Psoas muscle (tissue), 8 donors: ENCODE data around the gene CCDC88A. TPM values are rescaled to one million over a fixed set of nuclear protein-coding genes. Genes with fewer than 3 reads are reported as not detected.
"Not testable (repeated sequence)": the region's sequence is repeated elsewhere in the genome, so short reads cannot be mapped to it uniquely, and the experiment has no call there.

Source experiments
- ATAC-seq, 4 donors: fragments of 200-7000 bp; cut with Tn5 transposase; one replicate each; pipeline ENCODE4 v1.9.1; 2020; ENCODE audit warnings: moderate library complexity in 3 of 4, mild to moderate bottlenecking in 2 of 4
- DNase-seq, 2 donors: peaks; one replicate each; pipeline ENCODE4 v3.0.0-alpha.2; 2020
- H3K27ac ChIP-seq: fragments of 200-600 bp; one replicate; pipeline ENCODE4 v1.8.0; 2022
- H3K27me3 ChIP-seq, 3 donors: fragments of 200-600 bp in 1 of 3; one replicate each; pipeline versions ENCODE4 v1.6.1 to v1.8.0; 2013 to 2022; ENCODE audit warnings: low read length in 2 of 3, mild to moderate bottlenecking in 2 of 3, moderate library complexity in 1 of 3; ENCODE audit not compliant: insufficient read depth in 3 of 3
- H3K36me3 ChIP-seq, 2 donors: fragments of 200-600 bp in 1 of 2; one replicate each; pipeline versions ENCODE4 v1.6.1 to v1.8.0; 2013 to 2022; ENCODE audit warnings: low read depth in 1 of 2, mild to moderate bottlenecking in 1 of 2, moderate library complexity in 1 of 2; ENCODE audit not compliant: insufficient read depth in 1 of 2
- H3K4me1 ChIP-seq: fragments of 200-600 bp; one replicate; pipeline ENCODE4 v1.8.0; 2022
- H3K4me3 ChIP-seq: fragments of 200-600 bp; one replicate; pipeline ENCODE4 v1.8.0; 2022; ENCODE audit warnings: mild to moderate bottlenecking
- H3K9me3 ChIP-seq: fragments of 200-600 bp; one replicate; pipeline ENCODE4 v1.8.0; 2022
- WGBS, 3 donors: extraction: QIAGEN DNeasy Blood & Tissue Kit; methylation state at CpG; one replicate each; pipeline versions ENCODE4 v1.1.6 to v1.1.7; 2013; 5-methylcytosine and 5-hydroxymethylcytosine counted together
- intact Hi-C, 2 donors: fragments of 100-400 bp; cut with DNase I; formaldehyde crosslinking; loops; one replicate each; pipeline versions ENCODE4 v1.11.0 to v1.14.2; 2022
- polyA plus RNA-seq, 3 donors: library from polyadenylated mRNA; stranded (reverse); fragments of 200-250 nt; gene quantifications; one replicate each; pipeline ENCODE4 v1.2.3, GENCODE V29; 2013
- total RNA-seq, 4 donors: library from RNA; stranded (reverse); fragmentation: NEBNext Ultra II Directional in 2 of 4; extraction: Animal tissue kit (Norgen Biotek cat#: 25700) in 2 of 4; gene quantifications; one replicate each; pipeline versions ENCODE4 v1.2.1 to v1.2.4, GENCODE V29; 2021 to 2023
- TF ChIP-seq, protein P1 (sequence below): fragments of 200-600 bp; IDR thresholded peaks from one replicate; pipeline ENCODE4 v1.8.0; 2022; ENCODE audit warnings: antibody characterized with exemption
- donor health status: healthy with polysubstance abuse.
- donor health status: DM: no; HTN: no; CAD: no; lungs with moderate emphysema.
- donor health status: Bipolar disorder and iron deficiency.
- donor health status: healthy.
- donor health status: DM: yes; HTN: yes; CAD: no.
- donor health status: DM: no; HTN: no; CAD: no.
- donor health status: DM: no; HTN: no; CAD: no.
- donor health status: DM: yes; HTN: yes; CAD: no.

The CCDC88A gene
- total and polyA plus RNA-seq, 7 donors, result 4.7 to 21.4 (median 12.3) TPM

DNA sequence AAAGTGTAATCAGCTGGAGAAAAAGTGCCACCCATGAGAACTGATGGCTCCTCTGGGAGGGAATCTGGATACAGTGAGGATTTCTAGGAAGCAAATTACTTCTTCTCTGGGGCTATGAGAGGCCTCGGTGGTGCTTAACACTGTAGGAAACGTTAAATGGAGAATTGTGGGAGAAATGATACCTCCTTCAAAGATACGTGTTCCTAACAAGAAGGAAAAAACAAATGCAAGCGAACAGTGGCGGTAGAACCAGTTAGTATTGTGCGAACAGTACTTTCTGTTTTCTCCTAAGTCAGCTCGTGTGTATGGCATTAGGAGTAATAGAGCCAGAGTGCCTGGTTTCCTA lies 150.0 kb downstream of the CCDC88A start:
- Histone ChIP-seq H3K4me3 (peak overlapping the region; percentile 89), H3K27me3 (no peaks in the 10 kb centered on the region), H3K27ac (peak overlapping the region; percentile 92), H3K9me3 (no peaks in the 10 kb centered on the region), H3K4me1 (peaks cover 13% of the 10 kb centered on the region), H3K36me3 (peaks cover 2 to 29% of the 10 kb centered on the region in 2 donors)
- ATAC-seq (peak in 2 of 4 donors; percentile 10 to 39), DNase-seq (no peak)
- WGBS, 3 donors, result 37 to 49% (median 41%) methylated on average over 7 of the region's 7 CpGs
- intact Hi-C loops, result loop anchor here (2.0 to 5.0 kb wide), 3 partner anchors 37 to 163 kb away; partner anchors contain the start of genes CLHC1 (in 2 of the 2) and RPS27A (in 2 of the 2)
- TF ChIP-seq, protein P1, sequence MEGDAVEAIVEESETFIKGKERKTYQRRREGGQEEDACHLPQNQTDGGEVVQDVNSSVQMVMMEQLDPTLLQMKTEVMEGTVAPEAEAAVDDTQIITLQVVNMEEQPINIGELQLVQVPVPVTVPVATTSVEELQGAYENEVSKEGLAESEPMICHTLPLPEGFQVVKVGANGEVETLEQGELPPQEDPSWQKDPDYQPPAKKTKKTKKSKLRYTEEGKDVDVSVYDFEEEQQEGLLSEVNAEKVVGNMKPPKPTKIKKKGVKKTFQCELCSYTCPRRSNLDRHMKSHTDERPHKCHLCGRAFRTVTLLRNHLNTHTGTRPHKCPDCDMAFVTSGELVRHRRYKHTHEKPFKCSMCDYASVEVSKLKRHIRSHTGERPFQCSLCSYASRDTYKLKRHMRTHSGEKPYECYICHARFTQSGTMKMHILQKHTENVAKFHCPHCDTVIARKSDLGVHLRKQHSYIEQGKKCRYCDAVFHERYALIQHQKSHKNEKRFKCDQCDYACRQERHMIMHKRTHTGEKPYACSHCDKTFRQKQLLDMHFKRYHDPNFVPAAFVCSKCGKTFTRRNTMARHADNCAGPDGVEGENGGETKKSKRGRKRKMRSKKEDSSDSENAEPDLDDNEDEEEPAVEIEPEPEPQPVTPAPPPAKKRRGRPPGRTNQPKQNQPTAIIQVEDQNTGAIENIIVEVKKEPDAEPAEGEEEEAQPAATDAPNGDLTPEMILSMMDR, result no peak

DNA sequence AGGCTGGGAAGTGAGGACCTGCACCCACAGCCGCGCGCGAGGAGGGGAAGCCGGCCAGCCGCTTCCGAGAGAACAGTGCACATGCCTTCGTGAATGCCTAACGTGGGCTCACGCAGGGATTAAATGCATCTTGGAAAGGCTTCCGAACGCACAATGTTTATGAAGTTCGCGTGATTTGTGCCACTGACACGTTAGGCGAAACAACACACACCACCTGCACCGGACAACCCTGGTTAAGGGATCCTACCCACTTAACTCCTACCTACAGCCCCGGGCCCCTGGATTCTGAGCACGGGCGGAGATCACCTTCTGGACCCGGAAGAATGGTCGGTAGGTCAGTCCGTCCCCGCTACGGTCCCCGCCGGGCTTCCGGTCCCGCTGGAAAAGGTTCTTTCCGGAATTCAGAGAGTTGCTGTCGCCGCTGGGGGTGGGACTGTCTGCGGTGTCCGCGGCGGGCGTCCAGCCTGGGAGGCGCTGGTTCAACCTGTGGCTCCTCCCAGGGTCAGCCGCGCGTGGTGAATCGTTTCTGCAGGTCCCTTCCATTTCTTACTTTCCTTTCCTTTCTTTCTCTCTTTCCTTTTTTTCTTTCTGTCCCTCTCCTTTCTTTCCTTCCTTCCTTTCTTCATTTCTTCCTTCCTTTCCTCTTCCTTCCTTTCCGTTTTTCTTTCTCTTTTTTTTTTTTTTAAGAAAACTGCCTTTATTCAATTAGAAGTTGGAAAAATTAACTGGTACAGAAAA lies 150.6 kb downstream of the CCDC88A start, which contains the start of gene MTIF2:
Gene MTIF2, minus strand, starts transcription at position 325 of the 738 bp plus-strand sequence. CDS start 5,373 bp downstream, outside the sequence.
- Histone ChIP-seq H3K36me3 (peaks cover 2 to 34% of the 10 kb centered on the region in 2 donors), H3K9me3 (no peaks in the 10 kb centered on the region), H3K27me3 (no peaks in the 10 kb centered on the region), H3K4me3 (peak within 1 kb of the TSS; percentile 89), H3K4me1 (peaks cover 13% of the 10 kb centered on the region), H3K27ac (peak within 1 kb of the TSS; percentile 92)
- intact Hi-C loops, result loop anchor here (2.0 to 5.0 kb wide), 3 partner anchors 36 to 163 kb away; partner anchors contain the start of genes CLHC1 (in 2 of the 2) and RPS27A (in 2 of the 2)
- ATAC-seq (peak; percentile 99), DNase-seq (peak; percentile 98)
- 0 to 1% (median 0%) methylated on average over 42 to 43 of the region's 43 CpGs for WGBS, 3 donors
- TF ChIP-seq, protein P1, result peak; percentile 14

DNA sequence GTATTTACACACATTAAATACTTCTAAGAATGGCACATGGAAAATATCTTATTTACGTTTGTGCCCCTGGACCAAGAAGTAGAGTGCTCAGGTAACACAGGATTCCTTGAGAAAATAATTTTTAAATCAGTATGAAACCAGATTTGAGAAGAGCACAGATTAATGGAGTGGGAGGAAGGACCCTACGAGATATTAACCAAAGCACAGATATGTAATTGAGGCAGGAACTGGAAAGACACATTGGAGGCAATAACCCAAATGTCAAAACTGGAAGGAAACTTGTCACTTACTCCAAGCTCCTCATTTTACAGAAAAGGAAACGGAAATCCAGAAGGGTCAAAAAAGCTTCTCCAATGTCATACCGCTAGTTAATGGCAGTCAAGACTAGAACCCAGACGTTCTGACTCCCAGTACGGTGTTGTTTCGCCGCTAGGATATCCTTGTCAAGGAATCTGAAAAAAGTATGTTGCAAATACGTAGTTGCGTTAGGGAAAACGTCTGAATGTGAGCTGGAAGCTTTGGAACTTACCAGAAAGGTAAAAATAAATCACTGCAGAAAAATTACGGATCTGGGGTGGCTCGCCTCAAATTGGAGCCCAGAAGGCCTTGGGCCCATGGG lies 151.3 kb downstream of the CCDC88A start:
- Histone ChIP-seq H3K27me3 (no peaks in the 10 kb centered on the region), H3K9me3 (no peaks in the 10 kb centered on the region), H3K4me1 (peaks cover 13% of the 10 kb centered on the region), H3K4me3 (peak overlapping the region; percentile 89), H3K27ac (peak overlapping the region; percentile 92), H3K36me3 (peaks cover 4 to 41% of the 10 kb centered on the region in 2 donors)
- intact Hi-C loops, result loop anchor here (2.0 to 5.0 kb wide), 3 partner anchors 36 to 164 kb away; partner anchors contain the start of genes CLHC1 (in 2 of the 2) and RPS27A (in 2 of the 2)
- ATAC-seq (peak in 2 of 4 donors; percentile 22 to 41), DNase-seq (no peak)
- TF ChIP-seq, protein P1, result no peak
- 13 to 18% (median 14%) methylated on average over 13 of the region's 13 CpGs for WGBS, 3 donors

DNA sequence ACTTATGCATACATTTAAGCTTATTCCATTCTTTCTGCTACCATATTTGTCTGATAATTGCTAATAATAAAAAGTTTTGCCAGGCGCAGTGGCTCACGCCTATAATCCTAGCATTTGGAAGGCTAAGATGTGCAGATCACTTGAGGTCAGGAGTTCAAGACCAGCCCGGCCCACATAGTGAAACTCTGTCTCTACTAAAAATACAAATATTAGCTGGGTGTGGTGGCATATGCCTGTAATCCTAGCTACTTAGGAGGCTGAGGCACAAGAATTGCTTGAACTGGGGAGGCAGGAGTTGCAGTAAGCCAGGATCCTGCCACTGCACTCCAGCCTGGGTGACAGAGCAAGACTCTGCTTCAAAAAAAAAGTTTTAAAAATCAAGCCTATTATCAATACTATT lies 160.1 kb downstream of the CCDC88A start:
- H3K27me3 ChIP-seq, ATAC-seq, H3K4me3 ChIP-seq, H3K9me3 ChIP-seq, DNase-seq, H3K27ac ChIP-seq, H3K4me1 ChIP-seq: not testable (repeated sequence)
- intact Hi-C loops, result loop anchor here in 1 of 2 donors (10.0 kb wide), 1 partner anchor 1335 kb away; no protein-coding TSS in a partner anchor
- 74 to 92% (median 90%) methylated on average over 3 of the region's 3 CpGs for WGBS, 3 donors
- peaks cover 4 to 97% of the 10 kb centered on the region in 2 donors for H3K36me3 ChIP-seq

DNA sequence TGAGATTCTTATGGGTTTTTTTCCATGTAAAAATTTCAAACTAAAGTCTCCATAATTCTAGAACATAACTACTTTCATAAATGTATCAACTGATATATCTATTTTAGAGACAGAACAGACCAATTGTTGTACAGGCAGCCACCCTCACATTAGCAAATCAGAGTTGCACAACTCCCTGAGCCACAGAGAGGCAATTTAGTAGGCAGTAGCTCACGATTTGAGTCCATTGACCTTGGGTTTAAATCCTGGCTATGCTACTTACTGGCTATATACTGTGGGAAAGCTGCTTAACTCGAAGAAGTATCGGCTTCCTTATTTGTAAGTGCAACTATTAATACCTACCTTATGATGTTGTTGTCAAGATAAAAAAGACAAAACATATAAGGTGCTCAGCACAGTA lies 166.8 kb downstream of the CCDC88A start:
- H3K27me3 ChIP-seq, result no peaks in the 10 kb centered on the region
- H3K27ac ChIP-seq, result no peak overlapping the region
- no peaks in the 10 kb centered on the region for H3K4me1 ChIP-seq
- intact Hi-C loops, result loop anchor here in 1 of 2 donors (10.0 kb wide), 1 partner anchor 1328 kb away; no protein-coding TSS in a partner anchor
- H3K36me3 ChIP-seq, result peaks cover 3 to 96% of the 10 kb centered on the region in 2 donors
- H3K4me3 ChIP-seq, result no peak overlapping the region
- TF ChIP-seq, protein P1, result no peak
- no peak for ATAC-seq
- no peaks in the 10 kb centered on the region for H3K9me3 ChIP-seq
- WGBS, 3 donors, result 85 to 89% (median 89%) methylated on average over 3 of the region's 3 CpGs
- DNase-seq, result no peak
